HEK293T (cell line): ENCODE measurements around the gene MEGF6.
A peak's percentile ranks its signal among the peaks of the same experiment; 100 is the strongest.

Source experiments
- CTCF ChIA-PET: fragments of 350-600 bp; formaldehyde crosslinking; extraction: SDS; loops from one replicate; lab custom pipeline; 2021; ENCODE audit warnings: antibody characterized with exemption, inconsistent platforms; lab: Yijun Ruan, JAX
- POLR2A ChIA-PET: fragments of 350-600 bp; formaldehyde crosslinking; extraction: SDS; loops from one replicate; lab custom pipeline; 2020; ENCODE audit warnings: antibody characterized with exemption, inconsistent platforms; lab: Yijun Ruan, JAX
- DNase-seq: peaks from one replicate; pipeline ENCODE4 v3.0.0; 2012; ENCODE audit warnings: mixed read lengths; ENCODE audit errors: extremely low spot score
- ARNT ChIP-seq: fragments of 450-650 bp; IDR thresholded peaks from 2 replicates; pipeline ENCODE4 v1.6.1; 2017; ENCODE audit warnings: mild to moderate bottlenecking
- BHLHE40 ChIP-seq: fragments of 450-650 bp; IDR thresholded peaks from 2 replicates; pipeline ENCODE4 v1.6.1; 2016; ENCODE audit warnings: mild to moderate bottlenecking, moderate library complexity, borderline replicate concordance
- CTBP1 ChIP-seq: fragments of 450-650 bp; IDR thresholded peaks from 2 replicates; pipeline ENCODE4 v1.6.1; 2016; ENCODE audit warnings: borderline replicate concordance
- ELF4 ChIP-seq: fragments of 450-650 bp; IDR thresholded peaks from 2 replicates; pipeline ENCODE4 v1.6.1; 2017; ENCODE audit warnings: antibody characterized with exemption
- FOXA1 ChIP-seq: fragments of 450-650 bp; IDR thresholded peaks from 2 replicates; pipeline ENCODE4 v1.6.1; 2016; ENCODE audit warnings: mild to moderate bottlenecking
- FOXK2 ChIP-seq: fragments of 450-650 bp; IDR thresholded peaks from 2 replicates; pipeline ENCODE4 v1.6.1; 2016; ENCODE audit warnings: mild to moderate bottlenecking
- FOXM1 ChIP-seq: fragments of 450-650 bp; IDR thresholded peaks from 2 replicates; pipeline ENCODE4 v1.6.1; 2017; ENCODE audit warnings: mild to moderate bottlenecking, borderline replicate concordance
- HDGF ChIP-seq: fragments of 450-650 bp; IDR thresholded peaks from 2 replicates; pipeline ENCODE4 v1.6.1; 2017; ENCODE audit warnings: antibody characterized with exemption, borderline replicate concordance
- L3MBTL2 ChIP-seq: fragments of 450-650 bp; conservative IDR thresholded peaks from 2 replicates; pipeline ENCODE4 v1.6.1; 2016; ENCODE audit warnings: mild to moderate bottlenecking
- LEF1 ChIP-seq: fragments of 450-650 bp; IDR thresholded peaks from 2 replicates; pipeline ENCODE4 v1.6.1; 2017; ENCODE audit warnings: mild to moderate bottlenecking, borderline replicate concordance
- NFRKB ChIP-seq: fragments of 450-650 bp; IDR thresholded peaks from 2 replicates; pipeline ENCODE4 v1.6.1; 2016; ENCODE audit warnings: mild to moderate bottlenecking, moderate library complexity
- SP1 ChIP-seq: fragments of 450-650 bp; IDR thresholded peaks from 2 replicates; pipeline ENCODE4 v1.6.1; 2017
- SUZ12 ChIP-seq: fragments of 450-650 bp; IDR thresholded peaks from 2 replicates; pipeline ENCODE4 v1.6.1; 2016; ENCODE audit warnings: mild to moderate bottlenecking
- TARDBP ChIP-seq: fragments of 450-650 bp; IDR thresholded peaks from 2 replicates; pipeline ENCODE4 v1.6.1; 2016
- ZNF384 ChIP-seq: fragments of 450-650 bp; IDR thresholded peaks from 2 replicates; pipeline ENCODE4 v1.6.1; 2016
- TF ChIP-seq, protein P1 (sequence below): fragments of 450-650 bp; IDR thresholded peaks from 2 replicates; pipeline ENCODE4 v1.6.1; 2016

The MEGF6 gene

DNA sequence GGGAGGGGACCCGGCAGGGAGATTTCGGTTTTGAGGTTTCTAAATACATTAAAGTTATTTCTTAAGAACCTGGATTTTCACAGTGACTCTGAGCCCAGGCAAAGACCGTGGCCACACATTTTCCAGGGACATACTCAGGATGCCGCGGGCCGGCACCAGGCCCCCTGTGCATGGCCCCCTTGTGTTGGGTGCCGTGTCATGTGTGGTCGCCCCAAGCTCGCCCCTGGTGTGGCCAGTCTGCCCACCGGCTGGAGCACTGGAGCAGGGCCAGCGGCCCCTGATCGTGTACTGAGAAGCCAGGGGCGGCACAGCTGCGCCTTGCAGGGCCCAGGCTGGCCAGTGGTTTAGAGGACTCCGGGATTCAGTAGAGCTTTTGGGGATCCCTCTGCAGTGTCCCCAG lies 130.3 kb downstream of the MEGF6 start:
- ChIA-PET POLR2A (no interaction called here), CTCF (interaction anchor here (3.2 kb wide), 1 partner anchor 28 kb away, joined by 26 read pairs; no protein-coding TSS in a partner anchor)
- DNase-seq = no peak
- TF ChIP-seq L3MBTL2 = no peak

DNA sequence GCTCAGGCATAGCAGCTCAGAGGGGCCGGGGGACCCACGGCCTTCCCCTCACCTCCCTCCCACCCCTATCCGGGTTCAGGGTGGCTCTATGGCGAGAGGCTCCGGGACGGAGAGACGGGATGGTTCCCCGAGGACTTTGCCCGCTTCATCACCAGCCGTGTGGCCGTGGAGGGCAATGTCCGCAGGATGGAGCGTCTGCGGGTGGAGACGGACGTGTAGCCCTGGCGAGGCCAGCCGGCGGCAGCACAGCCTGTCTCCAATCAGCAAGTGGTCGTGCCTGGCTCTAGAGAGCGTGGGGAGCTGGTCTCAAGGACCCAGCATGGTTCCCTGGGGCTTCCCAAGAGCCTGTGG lies 131.0 kb downstream of the MEGF6 start:
- TF ChIP-seq FOXA1 (no peak), L3MBTL2 (no peak), CTBP1 (no peak), FOXK2 (no peak), FOXM1 (no peak), BHLHE40 (no peak), SUZ12 (no peak), LEF1 (no peak), NFRKB (no peak), ZNF384 (no peak), ELF4 (no peak), SP1 (no peak)
- ChIA-PET CTCF (interaction anchor here (3.2 kb wide), 1 partner anchor 27 kb away, joined by 26 read pairs; no protein-coding TSS in a partner anchor), POLR2A (no interaction called here)
- no peak for DNase-seq

GRCh38 chr1:3479511-3480368 lies 131.6 kb downstream of the MEGF6 start:
- no peak for TF ChIP-seq SUZ12
- TF ChIP-seq LEF1 = no peak
- no peak for TF ChIP-seq BHLHE40
- TF ChIP-seq CTBP1 = no peak
- TF ChIP-seq, protein P1, sequence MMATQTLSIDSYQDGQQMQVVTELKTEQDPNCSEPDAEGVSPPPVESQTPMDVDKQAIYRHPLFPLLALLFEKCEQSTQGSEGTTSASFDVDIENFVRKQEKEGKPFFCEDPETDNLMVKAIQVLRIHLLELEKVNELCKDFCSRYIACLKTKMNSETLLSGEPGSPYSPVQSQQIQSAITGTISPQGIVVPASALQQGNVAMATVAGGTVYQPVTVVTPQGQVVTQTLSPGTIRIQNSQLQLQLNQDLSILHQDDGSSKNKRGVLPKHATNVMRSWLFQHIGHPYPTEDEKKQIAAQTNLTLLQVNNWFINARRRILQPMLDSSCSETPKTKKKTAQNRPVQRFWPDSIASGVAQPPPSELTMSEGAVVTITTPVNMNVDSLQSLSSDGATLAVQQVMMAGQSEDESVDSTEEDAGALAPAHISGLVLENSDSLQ = no peak
- no peak for TF ChIP-seq NFRKB
- TF ChIP-seq TARDBP = no peak
- TF ChIP-seq ZNF384 = no peak
- no peak for TF ChIP-seq SP1
- no peak for TF ChIP-seq L3MBTL2
- TF ChIP-seq FOXA1 = no peak
- TF ChIP-seq ARNT = no peak
- TF ChIP-seq HDGF = no peak
- TF ChIP-seq ELF4 = no peak
- no peak for TF ChIP-seq FOXM1
- no peak for TF ChIP-seq FOXK2
- no peak for DNase-seq
- CTCF ChIA-PET = interaction anchor here (1.8 to 3.2 kb wide), 3 partner anchors 11 to 27 kb away, joined by 9 to 26 read pairs (median 10); no protein-coding TSS in a partner anchor
- POLR2A ChIA-PET = no interaction called here

GRCh38 chr1:3478187-3478586 lies 133.1 kb downstream of the MEGF6 start:
- POLR2A ChIA-PET = interaction anchor here (0.7 kb wide), 1 partner anchor 10 kb away, joined by 3 read pairs; no protein-coding TSS in a partner anchor
- no peak for TF ChIP-seq FOXM1
- no peak for TF ChIP-seq LEF1
- no peak for TF ChIP-seq ARNT
- no peak for TF ChIP-seq FOXA1
- TF ChIP-seq L3MBTL2 = no peak
- TF ChIP-seq ELF4 = no peak
- no peak for TF ChIP-seq ZNF384
- no peak for TF ChIP-seq BHLHE40
- no peak for TF ChIP-seq TARDBP
- TF ChIP-seq FOXK2 = no peak

DNA sequence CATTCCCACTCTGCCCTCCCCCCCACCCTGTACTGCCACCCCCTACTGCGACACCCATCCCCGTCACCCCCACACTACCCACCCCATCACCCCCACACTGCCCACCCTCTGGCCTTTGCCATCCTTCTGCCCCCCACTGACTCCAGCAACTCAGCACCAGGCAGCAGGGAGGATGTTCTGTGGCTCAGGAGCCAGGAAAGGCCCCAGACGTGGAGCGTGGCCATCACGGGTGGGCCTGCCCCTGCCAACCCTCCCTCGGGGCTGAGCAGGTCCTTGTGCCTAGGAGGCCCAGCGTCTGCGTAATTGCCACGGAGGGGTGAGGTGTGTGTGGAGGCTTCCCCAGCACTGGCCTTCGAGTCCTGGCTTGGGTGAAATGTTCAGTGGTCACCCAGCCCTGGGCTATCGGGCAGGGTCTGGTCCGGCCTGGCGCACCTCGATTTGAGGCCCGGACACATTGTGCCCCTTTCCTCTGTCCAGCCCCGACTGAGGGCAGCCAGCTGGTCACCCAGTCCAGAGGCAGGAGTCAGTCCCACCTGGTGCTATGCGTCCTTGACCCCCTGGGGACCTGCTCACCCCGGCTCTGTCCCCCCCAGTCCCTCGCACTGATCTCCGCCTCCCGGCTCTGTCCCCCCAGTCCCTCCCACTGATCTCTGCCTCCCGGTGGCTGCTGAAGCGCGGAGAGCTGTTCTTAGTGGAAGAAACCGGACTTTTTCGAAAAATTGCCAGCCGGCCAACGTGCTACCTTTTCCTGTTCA lies 133.9 kb downstream of the MEGF6 start:
- POLR2A ChIA-PET = no interaction called here
- TF ChIP-seq FOXK2 (no peak), NFRKB (no peak), SP1 (no peak), BHLHE40 (no peak), ELF4 (no peak), SUZ12 (no peak), FOXA1 (no peak), HDGF (no peak)
- CTCF ChIA-PET = interaction anchor here (1.8 to 2.3 kb wide), 2 partner anchors 13 to 24 kb away, joined by 9 to 10 read pairs; no protein-coding TSS in a partner anchor
- DNase-seq = peak; percentile 50

More at GRCh38 chr1:3478187-3478586, 133.1 kb downstream of the MEGF6 start:
- CTCF ChIA-PET = interaction anchor here (1.8 to 2.3 kb wide), 2 partner anchors 13 to 25 kb away, joined by 9 to 10 read pairs; no protein-coding TSS in a partner anchor
- no peak for DNase-seq

DNA sequence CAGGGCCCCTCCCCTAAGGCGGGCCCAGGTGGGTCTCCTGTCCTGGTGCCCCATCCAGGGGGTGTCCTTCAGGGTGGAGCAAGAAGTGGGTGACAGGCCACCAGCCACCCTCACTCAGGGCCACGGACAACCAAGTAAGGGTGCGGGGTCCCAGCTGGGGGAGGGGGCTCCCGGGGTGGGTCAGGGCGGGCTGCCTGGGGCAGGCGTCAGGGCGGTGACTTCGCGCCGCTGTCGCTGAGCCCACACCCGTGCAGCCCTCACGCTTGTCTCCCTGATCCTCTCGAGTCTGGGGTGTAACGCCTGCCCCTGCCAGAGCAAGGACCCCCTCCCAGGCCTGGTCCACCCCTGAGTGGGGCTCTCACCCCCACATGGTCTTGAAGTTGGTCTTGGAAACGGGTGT lies 134.6 kb downstream of the MEGF6 start:
- no peak for DNase-seq
- CTCF ChIA-PET = no interaction called here
- POLR2A ChIA-PET = no interaction called here
- TF ChIP-seq ARNT (no peak), SP1 (no peak), FOXM1 (no peak), BHLHE40 (no peak), L3MBTL2 (no peak), SUZ12 (no peak), NFRKB (no peak), ELF4 (no peak), FOXA1 (no peak), FOXK2 (no peak), TARDBP (no peak), CTBP1 (no peak), LEF1 (no peak), HDGF (no peak), ZNF384 (no peak)
